CD14-positive monocyte (primary cell): Measurements from ENCODE around the gene RELN. TPM values are rescaled to one million over a fixed set of nuclear protein-coding genes. Genes with fewer than 3 reads are reported as not detected.

Experiments used
- DNase-seq, 3 donors: peaks; one replicate each; pipeline ENCODE4 v3.0.0-alpha.2; 2011 to 2022
- H2AFZ ChIP-seq: 2 replicates; pipeline ENCODE4 v1.6.0; 2012; ENCODE audit warnings: mild to moderate bottlenecking, low read depth, low read length, inconsistent platforms; ENCODE audit not compliant: insufficient read depth, poor library complexity, severe bottlenecking
- H3K27ac ChIP-seq, 2 donors: 1 replicate in 1 of 2; 2 replicates in 1 of 2; pipeline ENCODE4 v1.5.1; 2012 to 2013; ENCODE audit warnings: low read length in 2 of 2, control low read depth in 1 of 2, inconsistent platforms in 1 of 2, low read depth in 1 of 2, mild to moderate bottlenecking in 1 of 2
- H3K27me3 ChIP-seq, 2 donors: one replicate each; pipeline versions ENCODE4 v1.6.0 to v1.6.1; 2011 to 2013; ENCODE audit warnings: low read length in 2 of 2; ENCODE audit not compliant: control insufficient read depth in 2 of 2, insufficient read depth in 2 of 2
- H3K36me3 ChIP-seq, 2 donors: replicated peaks in 1 of 2; 1 replicate in 1 of 2; 2 replicates in 1 of 2; pipeline versions ENCODE4 v1.5.1 to v1.6.1; 2012 to 2013; ENCODE audit warnings: low read length in 2 of 2, control low read depth in 1 of 2, inconsistent platforms in 1 of 2, mild to moderate bottlenecking in 1 of 2; ENCODE audit not compliant: insufficient read depth in 2 of 2, control insufficient read depth in 1 of 2
- H3K4me1 ChIP-seq, 2 donors: 1 replicate in 1 of 2; 2 replicates in 1 of 2; pipeline versions ENCODE4 v1.5.1 to v1.6.1; 2012 to 2013; ENCODE audit warnings: low read length in 2 of 2, control low read depth in 1 of 2, inconsistent platforms in 1 of 2, mild to moderate bottlenecking in 1 of 2, moderate library complexity in 1 of 2; ENCODE audit not compliant: insufficient read depth in 2 of 2, control insufficient read depth in 1 of 2
- H3K4me2 ChIP-seq: replicated peaks from 2 replicates; pipeline ENCODE3; 2012; ENCODE audit warnings: low read length, moderate library complexity, mild to moderate bottlenecking; ENCODE audit not compliant: poor library complexity, severe bottlenecking; ENCODE audit errors: extremely low read depth
- H3K4me3 ChIP-seq, 3 experiments: fragments of 200-600 bp in 1 of 3; sonication (generic) in 1 of 3; replicated peaks in 1 of 3; 1 replicate in 2 of 3; 2 replicates in 1 of 3; pipeline ENCODE4 v1.5.1; 2011 to 2013; ENCODE audit warnings: low read length in 3 of 3, mild to moderate bottlenecking in 3 of 3, control low read depth in 2 of 3, low read depth in 2 of 3, inconsistent platforms in 1 of 3, moderate library complexity in 1 of 3
- H3K79me2 ChIP-seq: 2 replicates; pipeline ENCODE4 v1.6.0; 2012; ENCODE audit warnings: mild to moderate bottlenecking, control low read depth, inconsistent platforms, low read length, moderate library complexity; ENCODE audit not compliant: insufficient read depth
- H3K9ac ChIP-seq: 2 replicates; pipeline ENCODE4 v1.6.0; 2017; ENCODE audit warnings: low read length, mild to moderate bottlenecking; ENCODE audit not compliant: insufficient read depth, poor library complexity, severe bottlenecking
- H3K9me3 ChIP-seq, 2 donors: replicated peaks in 1 of 2; 1 replicate in 1 of 2; 2 replicates in 1 of 2; pipeline versions ENCODE4 v1.5.1 to v1.6.1; 2012 to 2013; ENCODE audit warnings: low read length in 2 of 2, control low read depth in 1 of 2; ENCODE audit not compliant: control insufficient read depth in 1 of 2, insufficient read depth in 1 of 2
- H4K20me1 ChIP-seq: 2 replicates; pipeline ENCODE4 v1.6.0; 2012; ENCODE audit warnings: mild to moderate bottlenecking, low read length, control low read depth, moderate library complexity; ENCODE audit not compliant: insufficient read depth
- H3K27ac Mint-ChIP-seq, 7 donors: one replicate each; pipeline ENCODE4 v1.8.0; 2020; ENCODE audit warnings: mild to moderate bottlenecking in 7 of 7, mixed read lengths in 7 of 7, moderate library complexity in 6 of 7, inconsistent platforms in 2 of 7
- H3K27me3 Mint-ChIP-seq, 3 donors: one replicate each; pipeline ENCODE4 v1.8.0; 2021 to 2022; ENCODE audit warnings: low read depth in 3 of 3, mild to moderate bottlenecking in 3 of 3, mixed read lengths in 3 of 3, moderate library complexity in 3 of 3, inconsistent platforms in 1 of 3
- H3K36me3 Mint-ChIP-seq, 2 donors: one replicate each; pipeline ENCODE4 v1.8.0; 2020; ENCODE audit warnings: mixed read lengths in 2 of 2, inconsistent platforms in 1 of 2, mild to moderate bottlenecking in 1 of 2
- H3K4me1 Mint-ChIP-seq: one replicate; pipeline ENCODE4 v1.8.0; 2020; ENCODE audit warnings: mild to moderate bottlenecking, mixed read lengths
- H3K4me3 Mint-ChIP-seq, 2 donors: one replicate each; pipeline ENCODE4 v1.8.0; 2020; ENCODE audit warnings: mild to moderate bottlenecking in 2 of 2, mixed read lengths in 2 of 2, moderate library complexity in 1 of 2
- H3K9me3 Mint-ChIP-seq, 7 donors: one replicate each; pipeline ENCODE4 v1.8.0; 2020 to 2022; ENCODE audit warnings: mixed read lengths in 7 of 7, mild to moderate bottlenecking in 6 of 7, moderate library complexity in 6 of 7, inconsistent platforms in 2 of 7
- CTCF ChIP-seq: fragments of 200-600 bp; IDR thresholded peaks from one replicate; pipeline ENCODE4 v1.8.0; 2022; ENCODE audit warnings: antibody characterized with exemption, mild to moderate bottlenecking
- WGBS: methylation state at CpG from one replicate; pipeline ENCODE4 v1.1.5; 2013; ENCODE audit warnings: missing lambda C conversion rate; ENCODE audit not compliant: insufficient coverage; 5-methylcytosine and 5-hydroxymethylcytosine counted together
- intact Hi-C, 2 donors: fragments of 100-400 bp; cut with micrococcal nuclease; formaldehyde crosslinking; loops; one replicate each; pipeline versions ENCODE4 v1.15.0 to v1.15.1; 2023
- polyA plus RNA-seq, 3 donors: library from polyadenylated mRNA; depleted of rRNA in 1 of 3; unstranded in 2 of 3; stranded (reverse) in 1 of 3; fragments of 300-500 nt in 2 of 3; fragments of >200 nt in 1 of 3; fragmentation: Illumina TruSeq in 2 of 3; gene quantifications; 1 replicate in 2 of 3; 2 replicates in 1 of 3; pipeline ENCODE4 v1.2.3, GENCODE V29; 2012 to 2021

The RELN gene
- polyA plus RNA-seq, 3 donors: not detected

DNA sequence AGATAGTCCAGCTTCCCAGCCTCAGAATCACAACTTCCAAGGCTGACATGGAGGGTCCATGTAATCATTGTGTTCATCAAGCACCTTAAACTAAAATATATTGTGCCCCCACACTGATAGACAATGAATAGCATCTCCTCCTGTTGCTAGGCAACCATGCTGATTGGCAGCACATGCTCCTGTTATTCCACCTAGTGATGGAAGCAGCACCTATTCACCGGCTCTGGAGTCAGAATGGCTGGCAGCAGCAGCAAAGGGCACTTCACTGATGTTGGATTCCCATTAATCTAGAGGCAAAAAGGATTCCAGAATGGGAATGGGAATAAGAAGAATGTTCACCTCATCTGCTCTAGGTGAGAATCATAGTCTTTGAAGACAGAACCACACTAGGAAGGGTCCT lies 55.0 kb downstream of the RELN start:
- no peak for TF ChIP-seq CTCF
- no peak overlapping the region for H3K4me3 ChIP-seq
- no peaks in the 10 kb centered on the region for H3K9me3 ChIP-seq
- no peaks in the 10 kb centered on the region for H3K27me3 ChIP-seq
- H3K4me1 Mint-ChIP-seq: no peaks in the 10 kb centered on the region
- H3K36me3 ChIP-seq: no peaks in the 10 kb centered on the region
- H3K4me3 Mint-ChIP-seq: no peak overlapping the region
- H2AFZ ChIP-seq: no peak overlapping the region
- no peak for DNase-seq
- no peak overlapping the region for H3K4me2 ChIP-seq
- intact Hi-C loops: no loop called here
- peaks cover 0 to 2% (median 0%) of the 10 kb centered on the region in 7 donors for H3K9me3 Mint-ChIP-seq
- WGBS: no CpG with 5 or more reads among the region's 1 CpG
- H3K27ac ChIP-seq: no peak overlapping the region
- H3K4me1 ChIP-seq: no peaks in the 10 kb centered on the region
- H3K27ac Mint-ChIP-seq: no peak overlapping the region
- no peaks in the 10 kb centered on the region for H4K20me1 ChIP-seq
- no peaks in the 10 kb centered on the region for H3K79me2 ChIP-seq
- H3K9ac ChIP-seq: no peak overlapping the region
- no peaks in the 10 kb centered on the region for H3K36me3 Mint-ChIP-seq
- H3K27me3 Mint-ChIP-seq: peaks cover 0 to 2% (median 2%) of the 10 kb centered on the region in 3 donors

GRCh38 chr7:103932389-103932788 lies 57.1 kb downstream of the RELN start:
- H3K36me3 ChIP-seq: no peaks in the 10 kb centered on the region
- H3K9me3 ChIP-seq: no peaks in the 10 kb centered on the region
- no peak overlapping the region for H3K4me3 ChIP-seq
- H3K27ac Mint-ChIP-seq: no peak overlapping the region
- H2AFZ ChIP-seq: no peak overlapping the region
- intact Hi-C loops: no loop called here
- TF ChIP-seq CTCF: no peak
- no peak for DNase-seq
- H3K9me3 Mint-ChIP-seq: peaks cover 0 to 2% (median 0%) of the 10 kb centered on the region in 7 donors
- peaks cover 0 to 2% (median 2%) of the 10 kb centered on the region in 3 donors for H3K27me3 Mint-ChIP-seq
- no peaks in the 10 kb centered on the region for H4K20me1 ChIP-seq
- H3K4me1 Mint-ChIP-seq: no peaks in the 10 kb centered on the region
- no peak overlapping the region for H3K4me3 Mint-ChIP-seq
- no peak overlapping the region for H3K4me2 ChIP-seq
- H3K9ac ChIP-seq: no peak overlapping the region
- H3K27ac ChIP-seq: no peak overlapping the region
- no peaks in the 10 kb centered on the region for H3K27me3 ChIP-seq
- no peaks in the 10 kb centered on the region for H3K36me3 Mint-ChIP-seq
- no peaks in the 10 kb centered on the region for H3K79me2 ChIP-seq
- WGBS: 45% methylated on average over 2 of the region's 2 CpGs
- no peaks in the 10 kb centered on the region for H3K4me1 ChIP-seq
